AG04449 (cell line): Measurements from ENCODE around the gene FANCE.
"Not testable (repeated sequence)": the region's sequence is repeated elsewhere in the genome, so short reads cannot be mapped to it uniquely, and the experiment has no call there.

Experiments used
- CTCF ChIA-PET: fragments of 350-600 bp; formaldehyde crosslinking; extraction: SDS; loops from one replicate; lab custom pipeline; 2021; ENCODE audit warnings: antibody characterized with exemption; lab: Yijun Ruan, JAX
- POLR2A ChIA-PET: fragments of 400-600, 350-600 bp; formaldehyde crosslinking; extraction: SDS; loops from one replicate; lab custom pipeline; 2020; ENCODE audit warnings: antibody characterized with exemption, inconsistent platforms; lab: Yijun Ruan, JAX
- DNase-seq: peaks from one replicate; pipeline ENCODE4 v3.0.0-alpha.2; 2010; ENCODE audit warnings: low read depth, low spot score
- H3K4me3 ChIP-seq: 2 replicates; pipeline ENCODE4 v1.5.1; 2011; ENCODE audit warnings: low read depth, mild to moderate bottlenecking, control low read depth, low read length
- TF ChIP-seq, protein P1 (sequence below): IDR thresholded peaks from one replicate; pipeline ENCODE4 v1.5.1; 2011; ENCODE audit warnings: mild to moderate bottlenecking, moderate library complexity, low read length, control low read depth, inconsistent platforms; ENCODE audit not compliant: insufficient read depth; ENCODE audit errors: missing control alignments

FANCE gene

DNA sequence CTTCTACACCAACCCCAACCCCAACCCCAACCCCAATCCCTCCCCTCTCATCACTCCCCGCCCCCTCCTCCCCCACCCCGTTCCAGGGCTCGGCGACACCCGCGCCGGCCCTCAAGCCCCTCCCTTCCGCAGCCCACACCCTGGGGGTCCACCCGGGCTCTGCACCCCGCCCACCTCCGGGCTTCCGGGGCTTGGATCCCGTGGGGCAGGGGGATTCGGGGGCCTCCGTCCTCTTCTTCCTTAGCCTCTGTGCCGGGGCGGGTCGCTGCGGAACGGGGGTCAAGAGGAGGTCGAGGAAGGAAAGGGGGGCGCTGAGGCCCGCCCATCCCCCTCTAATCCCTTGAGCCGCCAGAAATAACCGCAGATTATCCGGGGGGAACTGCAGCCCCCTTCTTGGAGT lies 59.9 kb downstream of the FANCE start:
- H3K4me3 ChIP-seq: no peak overlapping the region
- ChIA-PET CTCF (interaction anchor here (5.7 kb wide), 1 partner anchor 9 kb away, joined by 40 read pairs; no protein-coding TSS in a partner anchor), POLR2A (no interaction called here)
- no peak for DNase-seq
- TF ChIP-seq, protein P1, sequence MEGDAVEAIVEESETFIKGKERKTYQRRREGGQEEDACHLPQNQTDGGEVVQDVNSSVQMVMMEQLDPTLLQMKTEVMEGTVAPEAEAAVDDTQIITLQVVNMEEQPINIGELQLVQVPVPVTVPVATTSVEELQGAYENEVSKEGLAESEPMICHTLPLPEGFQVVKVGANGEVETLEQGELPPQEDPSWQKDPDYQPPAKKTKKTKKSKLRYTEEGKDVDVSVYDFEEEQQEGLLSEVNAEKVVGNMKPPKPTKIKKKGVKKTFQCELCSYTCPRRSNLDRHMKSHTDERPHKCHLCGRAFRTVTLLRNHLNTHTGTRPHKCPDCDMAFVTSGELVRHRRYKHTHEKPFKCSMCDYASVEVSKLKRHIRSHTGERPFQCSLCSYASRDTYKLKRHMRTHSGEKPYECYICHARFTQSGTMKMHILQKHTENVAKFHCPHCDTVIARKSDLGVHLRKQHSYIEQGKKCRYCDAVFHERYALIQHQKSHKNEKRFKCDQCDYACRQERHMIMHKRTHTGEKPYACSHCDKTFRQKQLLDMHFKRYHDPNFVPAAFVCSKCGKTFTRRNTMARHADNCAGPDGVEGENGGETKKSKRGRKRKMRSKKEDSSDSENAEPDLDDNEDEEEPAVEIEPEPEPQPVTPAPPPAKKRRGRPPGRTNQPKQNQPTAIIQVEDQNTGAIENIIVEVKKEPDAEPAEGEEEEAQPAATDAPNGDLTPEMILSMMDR: no peak

GRCh38 chr6:35512740-35513139 lies 60.6 kb downstream of the FANCE start, which contains the start of gene TULP1:
TULP1 (minus strand) TSS chr6:35512896; CDS start chr6:35512858, 38 bp downstream.
- ChIA-PET POLR2A (no interaction called here), CTCF (interaction anchor here (1.5 kb wide), 1 partner anchor 223 kb away, joined by 3 read pairs; no protein-coding TSS in a partner anchor)
- DNase-seq: no peak
- H3K4me3 ChIP-seq: no peak within 1 kb of the TSS
- TF ChIP-seq, protein P1: no peak

- no peak overlapping the region for H3K4me3 ChIP-seq
- no peak for DNase-seq
- CTCF ChIA-PET: interaction anchor here (0.9 to 1.6 kb wide), 3 partner anchors 8 to 222 kb away, joined by 3 to 4 read pairs (median 4); partner anchors contain the start of gene ARMC12
- TF ChIP-seq, protein P1: no peak
- POLR2A ChIA-PET: no interaction called here
These were observed 62.4 kb downstream of the FANCE start for GRCh38 chr6:35514587-35514986.

GRCh38 chr6:35515939-35516338 lies 63.8 kb downstream of the FANCE start:
- H3K4me3 ChIP-seq, POLR2A ChIA-PET, CTCF ChIA-PET: not testable (repeated sequence)

More at GRCh38 chr6:35515939-35516338, 63.8 kb downstream of the FANCE start:
- DNase-seq: not testable (repeated sequence)
